ENCODE data around the gene BPIFB4. TPM values are rescaled to one million over a fixed set of nuclear protein-coding genes. Genes with fewer than 3 reads are reported as not detected.
"Not testable (repeated sequence)": the region's sequence is repeated elsewhere in the genome, so short reads cannot be mapped to it uniquely, and the experiment has no call there.

Gene BPIFB4
- total RNA-seq, 5 donors from 2014 or later (not counting 1 experiment from before 2014, with no cell fraction given), result not detected

- DNase-seq; POLR2A ChIA-PET; H3K4me1 Mint-ChIP-seq; H3K9me3 ChIP-seq; H3K27me3 Mint-ChIP-seq; H3K36me3 Mint-ChIP-seq; H3K27ac Mint-ChIP-seq; ATAC-seq (replicated peaks in 1 of 4); H3K27me3 ChIP-seq (replicated peaks in 1 of 2; ENCODE audit: control insufficient read depth in 2 of 2, extremely low read depth in 1 of 2, insufficient read depth in 2 of 2, low read length in 1 of 2); H3K4me3 Mint-ChIP-seq; H3K36me3 ChIP-seq (ENCODE audit: control insufficient read depth in 2 of 2, extremely low read depth in 1 of 2, insufficient read depth in 1 of 2, low read length in 1 of 2); H3K4me3 ChIP-seq (ENCODE audit: control insufficient read depth in 1 of 2, extremely low read depth in 1 of 2, low read length in 1 of 2); CTCF ChIA-PET; H3K27ac ChIP-seq (ENCODE audit: low read length); H3K4me1 ChIP-seq (ENCODE audit: control insufficient read depth in 1 of 2, extremely low read depth in 1 of 2, insufficient read depth in 2 of 2, low read length in 2 of 2): not testable (repeated sequence)
- 89% methylated on average over 9 of the region's 15 CpGs for WGBS (ENCODE audit: insufficient coverage)
- H3K9me3 Mint-ChIP-seq, result peaks cover 6 to 18% (median 16%) of the 10 kb centered on the region in 3 donors
These were observed 34.2 kb upstream of the BPIFB4 start for GRCh38 chr20:33045129-33045721.

- no peaks in the 10 kb centered on the region for H3K27me3 Mint-ChIP-seq
- peaks cover 7% of the 10 kb centered on the region for H3K36me3 Mint-ChIP-seq
- Histone ChIP-seq H3K27ac (ENCODE audit: low read length) (no peak overlapping the region), H3K4me1 (ENCODE audit: control insufficient read depth in 1 of 2, extremely low read depth in 1 of 2, insufficient read depth in 2 of 2, low read length in 2 of 2) (no peaks in the 10 kb centered on the region), H3K36me3 (ENCODE audit: control insufficient read depth in 2 of 2, extremely low read depth in 1 of 2, insufficient read depth in 1 of 2, low read length in 1 of 2) (peaks cover 0 to 3% of the 10 kb centered on the region in 2 donors), H3K9me3 (no peaks in the 10 kb centered on the region), H3K4me3 (ENCODE audit: control insufficient read depth in 1 of 2, extremely low read depth in 1 of 2, low read length in 1 of 2) (no peak overlapping the region), H3K27me3 (replicated peaks in 1 of 2; ENCODE audit: control insufficient read depth in 2 of 2, extremely low read depth in 1 of 2, insufficient read depth in 2 of 2, low read length in 1 of 2) (no peaks in the 10 kb centered on the region)
- WGBS (ENCODE audit: insufficient coverage), result no CpG with 5 or more reads among the region's 3 CpGs
- H3K4me1 Mint-ChIP-seq, result no peaks in the 10 kb centered on the region
- no peak overlapping the region for H3K4me3 Mint-ChIP-seq
- POLR2A ChIA-PET, result no interaction called here
- ATAC-seq (replicated peaks in 1 of 4) (no peak), DNase-seq (no peak)
- H3K9me3 Mint-ChIP-seq, result peaks cover 6 to 18% (median 16%) of the 10 kb centered on the region in 3 donors
- CTCF ChIA-PET, result no interaction called here
- no peak overlapping the region for H3K27ac Mint-ChIP-seq
These were observed 33.0 kb upstream of the BPIFB4 start for GRCh38 chr20:33046412-33046811.

DNA sequence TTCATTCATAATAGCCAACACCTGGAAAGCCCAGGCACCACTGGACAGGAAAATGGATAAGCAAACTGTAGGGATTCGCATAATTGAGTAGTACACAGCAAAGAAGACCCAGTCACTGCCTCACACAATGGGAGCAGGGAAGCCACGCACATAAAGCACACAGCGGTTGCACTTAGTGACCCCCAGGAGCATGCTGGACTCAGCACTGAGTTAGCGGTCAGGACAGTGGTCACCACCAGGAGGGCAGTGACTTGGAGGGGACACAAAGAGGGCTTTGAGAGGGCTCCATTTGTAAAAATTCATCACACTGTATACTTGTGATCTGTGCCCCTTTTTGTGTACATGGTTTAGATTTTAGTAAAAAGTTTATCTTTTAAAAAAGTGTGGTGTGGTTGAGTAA lies 28.1 kb upstream of the BPIFB4 start:
- H3K9me3 Mint-ChIP-seq, result peaks cover 0 to 4% (median 4%) of the 10 kb centered on the region in 3 donors
- POLR2A ChIA-PET, result no interaction called here
- peaks cover 0 to 2% (median 0%) of the 10 kb centered on the region in 3 donors for H3K4me1 Mint-ChIP-seq
- H3K27me3 Mint-ChIP-seq, result no peaks in the 10 kb centered on the region
- H3K36me3 Mint-ChIP-seq, result no peaks in the 10 kb centered on the region
- Histone ChIP-seq H3K4me1 (ENCODE audit: control insufficient read depth in 1 of 2, extremely low read depth in 1 of 2, insufficient read depth in 2 of 2, low read length in 2 of 2) (no peaks in the 10 kb centered on the region), H3K4me3 (ENCODE audit: control insufficient read depth in 1 of 2, extremely low read depth in 1 of 2, low read length in 1 of 2) (no peak overlapping the region), H3K36me3 (ENCODE audit: control insufficient read depth in 2 of 2, extremely low read depth in 1 of 2, insufficient read depth in 1 of 2, low read length in 1 of 2) (peaks cover 0 to under 1% of the 10 kb centered on the region in 2 donors), H3K9me3 (no peaks in the 10 kb centered on the region), H3K27ac (ENCODE audit: low read length) (no peak overlapping the region), H3K27me3 (replicated peaks in 1 of 2; ENCODE audit: control insufficient read depth in 2 of 2, extremely low read depth in 1 of 2, insufficient read depth in 2 of 2, low read length in 1 of 2) (peaks cover 0 to 2% of the 10 kb centered on the region in 2 experiments)
- DNase-seq, result no peak
- H3K27ac Mint-ChIP-seq, result no peak overlapping the region
- WGBS (ENCODE audit: insufficient coverage), result no CpG with 5 or more reads among the region's 4 CpGs
- H3K4me3 Mint-ChIP-seq, result no peak overlapping the region
- CTCF ChIA-PET, result no interaction called here
- ATAC-seq (replicated peaks in 1 of 4), result no peak

DNA sequence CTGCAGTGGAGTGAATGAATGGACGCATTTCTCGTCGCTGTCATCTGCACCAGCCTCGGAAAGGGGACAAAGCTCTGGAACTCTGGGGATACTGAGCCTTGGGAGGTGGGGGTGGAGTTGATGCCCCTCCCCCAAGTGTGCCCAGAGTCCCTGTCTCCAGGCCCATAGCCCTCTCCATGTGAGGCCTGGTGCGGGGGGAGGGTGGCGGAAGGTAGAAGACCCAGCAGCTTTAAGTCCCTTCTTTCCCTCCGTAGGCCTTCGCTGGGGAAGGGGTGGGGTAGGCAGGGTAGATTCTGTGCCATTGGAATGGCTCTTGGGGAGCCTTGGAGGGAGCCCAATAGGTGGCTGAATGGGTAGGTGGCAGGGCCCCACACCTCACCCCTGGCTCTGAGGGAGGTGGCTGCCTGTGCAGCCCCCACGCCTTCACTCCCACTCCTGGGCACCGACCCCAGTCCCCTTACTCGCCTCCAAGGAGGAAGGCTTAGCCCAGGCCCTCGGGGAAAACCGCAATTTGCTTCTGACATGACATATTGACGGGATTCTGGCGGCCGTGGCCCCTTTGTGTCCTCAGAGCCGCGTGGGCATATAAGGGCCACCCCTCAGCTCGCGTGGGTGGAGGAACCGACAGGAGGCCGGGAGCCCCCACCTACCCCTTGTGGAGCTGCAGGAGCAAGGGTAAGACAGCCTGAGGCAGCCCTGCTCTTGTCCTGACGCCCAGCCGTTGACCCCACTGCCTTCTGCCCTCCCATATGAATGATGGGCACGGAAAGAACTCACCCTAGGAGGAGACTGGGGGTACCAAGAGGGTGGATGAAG lies 25.9 kb upstream of the BPIFB4 start, which contains the start of gene BPIFB3:
Gene BPIFB3 (plus strand): TSS at position 613 of the 816 bp plus-strand sequence. CDS start 1,533 bp downstream, outside the sequence.
- Histone ChIP-seq H3K27ac (ENCODE audit: low read length) (no peak within 1 kb of the TSS), H3K27me3 (replicated peaks in 1 of 2; ENCODE audit: control insufficient read depth in 2 of 2, extremely low read depth in 1 of 2, insufficient read depth in 2 of 2, low read length in 1 of 2) (peaks cover 0 to 2% of the 10 kb centered on the region in 2 experiments), H3K4me1 (ENCODE audit: control insufficient read depth in 1 of 2, extremely low read depth in 1 of 2, insufficient read depth in 2 of 2, low read length in 2 of 2) (no peaks in the 10 kb centered on the region), H3K36me3 (ENCODE audit: control insufficient read depth in 2 of 2, extremely low read depth in 1 of 2, insufficient read depth in 1 of 2, low read length in 1 of 2) (no peaks in the 10 kb centered on the region), H3K9me3 (no peaks in the 10 kb centered on the region), H3K4me3 (ENCODE audit: control insufficient read depth in 1 of 2, extremely low read depth in 1 of 2, low read length in 1 of 2) (no peak within 1 kb of the TSS)
- no peaks in the 10 kb centered on the region for H3K27me3 Mint-ChIP-seq
- H3K27ac Mint-ChIP-seq, result no peak within 1 kb of the TSS
- DNase-seq, result no peak
- POLR2A ChIA-PET, result no interaction called here
- H3K4me1 Mint-ChIP-seq, result peaks cover 0 to 2% (median 0%) of the 10 kb centered on the region in 3 donors
- H3K9me3 Mint-ChIP-seq, result no peaks in the 10 kb centered on the region
- H3K4me3 Mint-ChIP-seq, result no peak within 1 kb of the TSS
- H3K36me3 Mint-ChIP-seq, result no peaks in the 10 kb centered on the region
- 81% methylated on average over 11 of the region's 25 CpGs for WGBS (ENCODE audit: insufficient coverage)
- CTCF ChIA-PET, result no interaction called here
- no peak for ATAC-seq (replicated peaks in 1 of 4)

- Histone ChIP-seq H3K4me3 (ENCODE audit: control insufficient read depth in 1 of 2, extremely low read depth in 1 of 2, low read length in 1 of 2) (no peak overlapping the region), H3K27me3 (replicated peaks in 1 of 2; ENCODE audit: control insufficient read depth in 2 of 2, extremely low read depth in 1 of 2, insufficient read depth in 2 of 2, low read length in 1 of 2) (peaks cover 0 to 2% of the 10 kb centered on the region in 2 experiments), H3K9me3 (no peaks in the 10 kb centered on the region), H3K4me1 (ENCODE audit: control insufficient read depth in 1 of 2, extremely low read depth in 1 of 2, insufficient read depth in 2 of 2, low read length in 2 of 2) (no peaks in the 10 kb centered on the region), H3K27ac (ENCODE audit: low read length) (no peak overlapping the region), H3K36me3 (ENCODE audit: control insufficient read depth in 2 of 2, extremely low read depth in 1 of 2, insufficient read depth in 1 of 2, low read length in 1 of 2) (no peaks in the 10 kb centered on the region)
- DNase-seq (no peak), ATAC-seq (replicated peaks in 1 of 4) (no peak)
- H3K4me3 Mint-ChIP-seq, result no peak overlapping the region
- 93% methylated on average over 5 of the region's 7 CpGs for WGBS (ENCODE audit: insufficient coverage)
- H3K27ac Mint-ChIP-seq, result no peak overlapping the region
- H3K9me3 Mint-ChIP-seq, result no peaks in the 10 kb centered on the region
- H3K27me3 Mint-ChIP-seq, result no peaks in the 10 kb centered on the region
- ChIA-PET CTCF (no interaction called here), POLR2A (no interaction called here)
- H3K4me1 Mint-ChIP-seq, result peaks cover 0 to 4% (median 0%) of the 10 kb centered on the region in 3 donors
- H3K36me3 Mint-ChIP-seq, result no peaks in the 10 kb centered on the region
These were observed 25.1 kb upstream of the BPIFB4 start for GRCh38 chr20:33054381-33054780.

GRCh38 chr20:33054791-33055190 lies 24.7 kb upstream of the BPIFB4 start:
- CTCF ChIA-PET, result no interaction called here
- H3K36me3 Mint-ChIP-seq, result no peaks in the 10 kb centered on the region
- H3K4me1 ChIP-seq (ENCODE audit: control insufficient read depth in 1 of 2, extremely low read depth in 1 of 2, insufficient read depth in 2 of 2, low read length in 2 of 2), result no peaks in the 10 kb centered on the region
- DNase-seq, result no peak
- H3K36me3 ChIP-seq (ENCODE audit: control insufficient read depth in 2 of 2, extremely low read depth in 1 of 2, insufficient read depth in 1 of 2, low read length in 1 of 2), result no peaks in the 10 kb centered on the region
- no peak overlapping the region for H3K4me3 ChIP-seq (ENCODE audit: control insufficient read depth in 1 of 2, extremely low read depth in 1 of 2, low read length in 1 of 2)
- no peaks in the 10 kb centered on the region for H3K9me3 ChIP-seq
- no peak overlapping the region for H3K4me3 Mint-ChIP-seq
- WGBS (ENCODE audit: insufficient coverage), result 100% methylated on average over 1 of the region's 2 CpGs
- H3K9me3 Mint-ChIP-seq, result no peaks in the 10 kb centered on the region
- peaks cover 0 to 2% of the 10 kb centered on the region in 2 experiments for H3K27me3 ChIP-seq (replicated peaks in 1 of 2; ENCODE audit: control insufficient read depth in 2 of 2, extremely low read depth in 1 of 2, insufficient read depth in 2 of 2, low read length in 1 of 2)
- no peak overlapping the region for H3K27ac Mint-ChIP-seq
- H3K27me3 Mint-ChIP-seq, result no peaks in the 10 kb centered on the region
- no peak overlapping the region for H3K27ac ChIP-seq (ENCODE audit: low read length)
- H3K4me1 Mint-ChIP-seq, result peaks cover 0 to 4% (median 0%) of the 10 kb centered on the region in 3 donors
- no peak for ATAC-seq (replicated peaks in 1 of 4)
- POLR2A ChIA-PET, result no interaction called here
